MM.1S (cell line): ENCODE measurements around the gene BOD1.
A peak's percentile ranks its signal among the peaks of the same experiment; 100 is the strongest.

Source experiments
- EZH2 ChIP-seq: fragments of 300-600 bp; sonication (generic); optimal IDR thresholded peaks from 2 replicates; pipeline ENCODE3; 2017; ENCODE audit warnings: low read depth, mild to moderate bottlenecking, antibody characterized with exemption, low read length, mixed read lengths
- TF ChIP-seq, protein P1 (sequence below): fragments of 300-600 bp; sonication (generic); IDR thresholded peaks from 2 replicates; pipeline ENCODE4 v1.5.1; 2016; ENCODE audit warnings: antibody characterized with exemption, low read length, mixed read lengths

- TF ChIP-seq, protein P1, sequence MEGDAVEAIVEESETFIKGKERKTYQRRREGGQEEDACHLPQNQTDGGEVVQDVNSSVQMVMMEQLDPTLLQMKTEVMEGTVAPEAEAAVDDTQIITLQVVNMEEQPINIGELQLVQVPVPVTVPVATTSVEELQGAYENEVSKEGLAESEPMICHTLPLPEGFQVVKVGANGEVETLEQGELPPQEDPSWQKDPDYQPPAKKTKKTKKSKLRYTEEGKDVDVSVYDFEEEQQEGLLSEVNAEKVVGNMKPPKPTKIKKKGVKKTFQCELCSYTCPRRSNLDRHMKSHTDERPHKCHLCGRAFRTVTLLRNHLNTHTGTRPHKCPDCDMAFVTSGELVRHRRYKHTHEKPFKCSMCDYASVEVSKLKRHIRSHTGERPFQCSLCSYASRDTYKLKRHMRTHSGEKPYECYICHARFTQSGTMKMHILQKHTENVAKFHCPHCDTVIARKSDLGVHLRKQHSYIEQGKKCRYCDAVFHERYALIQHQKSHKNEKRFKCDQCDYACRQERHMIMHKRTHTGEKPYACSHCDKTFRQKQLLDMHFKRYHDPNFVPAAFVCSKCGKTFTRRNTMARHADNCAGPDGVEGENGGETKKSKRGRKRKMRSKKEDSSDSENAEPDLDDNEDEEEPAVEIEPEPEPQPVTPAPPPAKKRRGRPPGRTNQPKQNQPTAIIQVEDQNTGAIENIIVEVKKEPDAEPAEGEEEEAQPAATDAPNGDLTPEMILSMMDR: peak; percentile 82
- TF ChIP-seq EZH2: no peak
Observed at GRCh38 chr5:173618927-173619519, 2.6 kb upstream of the BOD1 start.
